GM18499 (cell line): ENCODE measurements around the gene WDR18.

Source experiments
- ATAC-seq: cut with Tn5 transposase; IDR thresholded peaks from one replicate; pipeline ENCODE4 v1.9.1; 2021; ENCODE audit warnings: moderate number of reproducible peaks; ENCODE audit not compliant: insufficient read depth, unreplicated experiment

WDR18 gene

GRCh38 chr19:990119-990571 lies 6.0 kb downstream of the WDR18 start:
- ATAC-seq, result no peak

- no peak for ATAC-seq
Measured at GRCh38 chr19:990746-991145, 6.6 kb downstream of the WDR18 start.

- ATAC-seq, result no peak
Measured at GRCh38 chr19:991174-991931, 7.2 kb downstream of the WDR18 start.

- no peak for ATAC-seq
Measured at GRCh38 chr19:991932-992669, 8.0 kb downstream of the WDR18 start.

GRCh38 chr19:992670-993055 lies 8.5 kb downstream of the WDR18 start:
- no peak for ATAC-seq

GRCh38 chr19:993361-993830 lies 9.3 kb downstream of the WDR18 start:
- ATAC-seq, result no peak

DNA sequence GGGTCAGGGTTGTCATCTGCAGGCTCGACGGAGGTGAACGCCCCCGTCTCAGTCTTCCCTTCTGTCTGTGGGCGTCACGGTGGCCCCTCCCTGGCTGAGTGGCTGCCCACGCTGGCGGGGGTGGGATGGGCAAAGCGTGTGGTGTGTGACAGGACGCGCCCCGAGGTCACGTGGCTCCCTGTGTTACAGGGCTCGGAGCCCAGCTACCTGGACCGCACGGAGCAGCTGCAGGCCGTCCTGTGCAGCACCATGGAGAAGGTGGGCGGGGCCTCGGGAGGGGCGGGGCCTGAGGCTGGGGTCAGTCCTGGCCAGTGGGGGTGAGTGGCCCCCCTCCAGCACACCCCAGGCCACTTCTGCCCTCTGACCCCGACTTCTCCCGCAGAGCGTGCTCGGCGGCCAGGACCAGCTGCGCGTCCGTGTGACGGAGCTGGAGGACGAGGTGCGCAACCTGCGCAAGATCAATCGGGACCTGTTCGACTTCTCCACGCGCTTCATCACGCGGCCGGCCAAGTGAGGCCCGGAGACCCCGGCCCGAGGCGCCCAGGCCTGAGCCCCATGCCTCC lies 9.8 kb downstream of the WDR18 start:
- no peak for ATAC-seq

- ATAC-seq, result no peak
Measured at GRCh38 chr19:994516-994915, 10.4 kb downstream of the WDR18 start.

- no peak for ATAC-seq
Measured at GRCh38 chr19:995051-995827, 11.1 kb downstream of the WDR18 start.

GRCh38 chr19:996051-996838 lies 12.1 kb downstream of the WDR18 start:
- ATAC-seq, result no peak

- ATAC-seq, result no peak
Measured at GRCh38 chr19:998064-998463, 13.9 kb downstream of the WDR18 start.

DNA sequence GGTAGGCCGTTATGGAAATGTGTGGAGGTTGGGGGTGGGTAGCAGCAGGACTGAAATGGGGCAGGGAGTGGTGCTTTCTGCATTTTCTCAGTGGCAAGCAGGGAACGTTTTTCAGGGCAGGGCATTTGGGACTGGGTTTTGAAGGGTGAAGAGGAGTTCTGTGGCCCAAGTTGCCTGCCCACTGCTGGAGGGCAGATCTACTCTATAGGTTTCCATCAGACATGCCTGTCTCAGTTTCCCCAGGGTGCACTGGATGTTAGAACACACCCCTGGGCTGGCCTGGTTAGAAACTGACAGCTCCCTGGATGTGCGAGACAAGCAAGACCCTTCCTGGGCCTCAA lies 15.2 kb downstream of the WDR18 start:
- ATAC-seq, result no peak

GRCh38 chr19:1000095-1000494 lies 15.9 kb downstream of the WDR18 start, which contains the start of gene GRIN3B:
Gene GRIN3B (plus strand): TSS chr19:1000419. CDS start chr19:1000438, 19 bp downstream.
- ATAC-seq, result no peak

DNA sequence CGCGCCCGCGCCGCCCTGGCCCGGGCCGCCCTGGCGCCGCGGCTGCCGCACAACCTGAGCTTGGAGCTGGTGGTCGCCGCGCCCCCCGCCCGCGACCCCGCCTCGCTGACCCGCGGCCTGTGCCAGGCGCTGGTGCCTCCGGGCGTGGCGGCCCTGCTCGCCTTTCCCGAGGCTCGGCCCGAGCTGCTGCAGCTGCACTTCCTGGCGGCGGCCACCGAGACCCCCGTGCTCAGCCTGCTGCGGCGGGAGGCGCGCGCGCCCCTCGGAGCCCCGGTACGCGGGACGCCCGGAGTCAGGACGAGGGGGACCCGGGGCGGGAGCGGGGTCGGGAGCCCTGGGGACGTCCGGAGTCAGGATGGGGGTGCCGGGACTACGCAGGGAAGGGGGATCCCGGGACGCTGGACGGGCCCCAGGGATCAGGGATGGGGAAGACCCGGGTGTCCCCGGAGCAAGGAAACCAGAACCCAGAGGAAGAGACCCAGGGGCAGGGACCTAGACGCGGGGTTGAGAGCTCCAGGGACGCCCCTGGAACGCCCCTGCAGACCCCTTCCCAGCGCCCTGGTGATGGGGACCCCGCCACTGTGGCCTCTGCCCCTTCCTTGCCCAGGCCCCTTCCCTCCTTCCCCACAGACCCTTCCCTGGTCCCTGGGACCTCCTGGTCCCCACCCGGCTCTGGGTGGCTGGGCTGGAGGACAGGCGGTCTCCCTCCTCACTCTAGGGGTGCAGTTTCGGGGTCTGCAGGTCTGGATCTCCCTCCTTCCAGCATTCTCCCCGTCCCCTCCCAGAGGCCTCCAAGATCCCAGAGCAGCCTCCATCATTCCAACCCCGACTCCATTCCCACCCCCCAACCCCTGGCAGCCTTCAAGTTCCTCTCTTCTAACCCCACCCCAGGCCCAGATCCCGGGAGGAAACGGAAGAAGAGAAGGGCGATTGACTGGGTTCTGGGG lies 16.7 kb downstream of the WDR18 start:
- no peak for ATAC-seq

DNA sequence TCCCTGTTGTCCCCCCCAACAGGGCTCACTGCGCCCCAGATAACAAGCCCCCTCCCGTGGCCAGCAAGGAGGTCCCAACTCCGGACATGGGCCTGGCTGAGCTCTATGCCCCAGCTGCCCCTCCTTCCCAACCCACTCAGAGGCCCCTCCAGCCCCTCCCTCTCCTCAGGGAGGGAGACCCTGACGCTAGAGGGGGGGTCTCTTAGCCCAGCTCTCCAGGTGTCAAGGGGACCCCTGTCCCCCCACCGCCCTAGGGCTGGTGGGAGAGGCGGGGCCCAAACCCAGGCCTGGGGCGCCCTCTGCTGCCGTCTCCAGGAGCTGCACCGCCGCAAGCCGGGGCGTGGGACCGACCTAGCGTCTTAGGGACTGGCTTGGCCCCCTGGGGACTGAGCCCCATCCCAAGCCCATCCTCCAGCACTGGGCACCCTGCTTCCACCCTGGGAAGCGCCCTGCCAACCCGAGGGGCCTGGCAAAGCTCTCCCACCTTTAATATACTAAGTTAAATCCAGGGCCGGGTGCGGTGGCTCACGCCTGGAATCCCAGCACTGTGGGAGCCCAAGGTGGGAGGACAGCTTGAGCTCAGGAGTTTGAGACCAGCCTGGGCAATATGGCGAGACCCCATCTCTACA lies 17.5 kb downstream of the WDR18 start:
- no peak for ATAC-seq

- ATAC-seq, result no peak
Measured at GRCh38 chr19:1002600-1002999, 18.5 kb downstream of the WDR18 start.

- ATAC-seq, result no peak
Measured at GRCh38 chr19:1003283-1003682, 19.1 kb downstream of the WDR18 start.

- ATAC-seq, result no peak
Measured at GRCh38 chr19:1004204-1004802, 20.2 kb downstream of the WDR18 start.
